BE2C (cell line): ENCODE measurements around the gene ARL14EPL.

Source experiments
- DNase-seq: peaks from one replicate; pipeline ENCODE4 v3.0.0-alpha.2; 2020
- H3K27me3 ChIP-seq: fragments of 250-450 bp; sonication (Bioruptor Pico); 2 replicates; pipeline ENCODE4 v1.5.1; 2020; ENCODE audit warnings: mild to moderate bottlenecking
- H3K36me3 ChIP-seq: fragments of 250-450 bp; sonication (Bioruptor Pico); 2 replicates; pipeline ENCODE4 v1.5.1; 2020; ENCODE audit warnings: mild to moderate bottlenecking
- H3K4me1 ChIP-seq: fragments of 250-450 bp; sonication (Bioruptor Pico); 2 replicates; pipeline ENCODE4 v1.5.1; 2020
- H3K4me3 ChIP-seq: 2 replicates; pipeline ENCODE4 v1.5.1; 2011; ENCODE audit warnings: low read depth, low read length
- H3K9me3 ChIP-seq: fragments of 250-450 bp; sonication (Bioruptor Pico); 2 replicates; pipeline ENCODE4 v1.5.1; 2020
- CTCF ChIP-seq: IDR thresholded peaks from 2 replicates; pipeline ENCODE4 v1.5.1; 2012; ENCODE audit warnings: mild to moderate bottlenecking, low read depth, low read length

The ARL14EPL gene

GRCh38 chr5:116058346-116058936, 26.2 kb downstream of the ARL14EPL start:
- Histone ChIP-seq H3K9me3 (no peaks in the 10 kb centered on the region), H3K27me3 (peaks cover 19% of the 10 kb centered on the region), H3K4me1 (no peaks in the 10 kb centered on the region), H3K4me3 (no peak overlapping the region), H3K36me3 (no peaks in the 10 kb centered on the region)
- no peak for DNase-seq
- no peak for TF ChIP-seq CTCF

- Histone ChIP-seq H3K4me3 (no peak overlapping the region), H3K4me1 (no peaks in the 10 kb centered on the region), H3K36me3 (no peaks in the 10 kb centered on the region), H3K9me3 (no peaks in the 10 kb centered on the region), H3K27me3 (peaks cover 31% of the 10 kb centered on the region)
- DNase-seq = no peak
- no peak for TF ChIP-seq CTCF
Measured at GRCh38 chr5:116062352-116062751, 30.1 kb downstream of the ARL14EPL start.

GRCh38 chr5:116063950-116064349, 31.7 kb downstream of the ARL14EPL start:
- DNase-seq = no peak
- H3K4me1 ChIP-seq = no peaks in the 10 kb centered on the region
- no peak for TF ChIP-seq CTCF
- no peaks in the 10 kb centered on the region for H3K9me3 ChIP-seq
- H3K27me3 ChIP-seq = peaks cover 25% of the 10 kb centered on the region
- H3K36me3 ChIP-seq = no peaks in the 10 kb centered on the region
- H3K4me3 ChIP-seq = no peak overlapping the region

- H3K27me3 ChIP-seq = peaks cover 15% of the 10 kb centered on the region
- peak; percentile 70 for TF ChIP-seq CTCF
- H3K4me3 ChIP-seq = no peak overlapping the region
- peak; percentile 37 for DNase-seq
- no peaks in the 10 kb centered on the region; the same call in 1 of the 2 replicates for H3K9me3 ChIP-seq
- no peaks in the 10 kb centered on the region for H3K36me3 ChIP-seq
- no peaks in the 10 kb centered on the region for H3K4me1 ChIP-seq
Measured at GRCh38 chr5:116068028-116068632, 35.9 kb downstream of the ARL14EPL start.

GRCh38 chr5:116071211-116071610, 38.9 kb downstream of the ARL14EPL start:
- no peak for TF ChIP-seq CTCF
- Histone ChIP-seq H3K4me1 (no peaks in the 10 kb centered on the region), H3K36me3 (no peaks in the 10 kb centered on the region), H3K27me3 (peaks cover 11% of the 10 kb centered on the region), H3K4me3 (no peak overlapping the region), H3K9me3 (no peaks in the 10 kb centered on the region; the same call in 1 of the 2 replicates)
- no peak for DNase-seq

GRCh38 chr5:116075191-116075831, 43.0 kb downstream of the ARL14EPL start:
- H3K27me3 ChIP-seq = no peaks in the 10 kb centered on the region; the same call in 1 of the 2 replicates
- no peaks in the 10 kb centered on the region; the same call in 1 of the 2 replicates for H3K9me3 ChIP-seq
- no peaks in the 10 kb centered on the region for H3K36me3 ChIP-seq
- H3K4me1 ChIP-seq = no peaks in the 10 kb centered on the region
- DNase-seq = no peak
- TF ChIP-seq CTCF = no peak
- no peak overlapping the region for H3K4me3 ChIP-seq
